ENCODE data around the gene DENND5A.
"Not testable (repeated sequence)": the region's sequence is repeated elsewhere in the genome, so short reads cannot be mapped to it uniquely, and the experiment has no call there.

DENND5A gene

DNA sequence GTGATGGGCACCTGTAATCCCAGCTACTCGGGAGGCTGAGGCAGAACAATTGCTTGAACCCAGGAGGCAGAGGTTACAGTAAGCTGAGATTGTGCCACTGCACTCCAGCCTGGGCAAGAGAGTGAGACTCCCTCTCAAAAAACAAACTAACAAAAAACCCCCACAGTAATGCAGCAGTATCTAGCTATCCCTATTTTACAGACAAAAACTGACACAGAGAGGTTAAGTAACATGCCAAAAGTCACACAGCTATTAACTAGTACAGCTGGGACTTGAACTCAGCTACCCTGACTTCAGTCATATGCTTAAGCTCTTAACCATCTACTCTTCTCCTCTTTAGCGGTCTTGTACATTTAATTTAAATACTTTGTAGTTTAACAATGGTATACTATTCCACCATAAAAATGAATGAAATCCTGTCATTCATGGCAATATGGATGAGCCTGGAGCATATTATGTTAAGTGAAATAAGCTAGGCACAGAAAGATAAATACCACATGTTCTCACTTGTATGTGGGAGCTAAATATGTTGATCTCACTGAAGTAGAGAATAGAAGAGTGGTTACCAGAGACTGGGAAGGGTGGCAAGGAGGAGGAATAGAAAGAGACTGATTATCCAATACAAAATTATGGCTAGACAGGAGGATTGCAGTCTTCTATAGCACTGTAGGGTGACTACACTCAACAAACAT, 82.8 kb downstream of the DENND5A start:
- H3K27me3 ChIP-seq, result no peaks in the 10 kb centered on the region
- H3K36me3 ChIP-seq, result peaks cover 76% of the 10 kb centered on the region
- no peaks in the 10 kb centered on the region for H3K9me3 ChIP-seq
- H3K4me3 ChIP-seq, result no peak overlapping the region
- H4K20me1 ChIP-seq, result no peaks in the 10 kb centered on the region
- no peak overlapping the region for H3K27ac ChIP-seq
- no peaks in the 10 kb centered on the region for H3K4me1 ChIP-seq
- no peak overlapping the region for H3K4me2 ChIP-seq
- no peak overlapping the region for H3K9ac ChIP-seq
- no peak for TF ChIP-seq Cebpa-rat (IDR thresholded peaks at IDR 0.05)

DNA sequence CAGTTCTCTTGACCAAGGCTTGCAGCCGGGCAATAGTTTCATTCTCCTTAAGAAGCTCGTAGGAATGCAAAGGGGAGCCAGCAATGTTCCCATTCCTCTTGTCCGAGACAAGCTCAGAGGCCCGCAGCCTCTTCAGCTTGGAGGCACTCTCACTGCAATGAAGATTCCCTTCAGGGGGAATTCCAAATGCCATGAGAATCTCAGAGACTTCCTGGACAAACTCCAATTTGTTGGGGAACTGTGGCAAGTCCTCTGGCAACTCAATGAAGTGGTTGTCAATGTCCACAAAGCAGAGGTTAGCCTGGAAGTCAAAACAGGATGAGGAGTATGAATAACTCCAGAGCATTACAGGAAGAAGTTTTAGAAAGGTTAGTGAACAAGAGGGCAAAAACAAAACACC, 84.4 kb downstream of the DENND5A start:
- TF ChIP-seq Cebpa-rat (IDR thresholded peaks at IDR 0.05), result no peak
- Histone ChIP-seq H3K4me3 (no peak overlapping the region), H3K36me3 (peaks cover 86% of the 10 kb centered on the region), H3K27ac (no peak overlapping the region), H3K4me1 (no peaks in the 10 kb centered on the region), H3K9ac (no peak overlapping the region), H3K27me3 (no peaks in the 10 kb centered on the region), H4K20me1 (no peaks in the 10 kb centered on the region), H3K9me3 (no peaks in the 10 kb centered on the region), H3K4me2 (no peak overlapping the region)

GRCh38 chr11:9179141-9179540, 86.0 kb downstream of the DENND5A start:
- Histone ChIP-seq H3K4me2 (no peak overlapping the region), H4K20me1 (no peaks in the 10 kb centered on the region), H3K27ac (no peak overlapping the region), H3K9ac (no peak overlapping the region), H3K36me3 (peaks cover 77% of the 10 kb centered on the region), H3K27me3 (no peaks in the 10 kb centered on the region), H3K9me3 (no peaks in the 10 kb centered on the region), H3K4me1 (peaks cover 6% of the 10 kb centered on the region), H3K4me3 (no peak overlapping the region)
- no peak for TF ChIP-seq Cebpa-rat (IDR thresholded peaks at IDR 0.05)

GRCh38 chr11:9178716-9179115, 86.4 kb downstream of the DENND5A start:
- H3K4me1 ChIP-seq, result peaks cover 8% of the 10 kb centered on the region
- TF ChIP-seq Cebpa-rat (IDR thresholded peaks at IDR 0.05), result no peak
- no peak overlapping the region for H3K9ac ChIP-seq
- H3K27ac ChIP-seq, result no peak overlapping the region
- H3K36me3 ChIP-seq, result peaks cover 74% of the 10 kb centered on the region
- H3K4me2 ChIP-seq, result no peak overlapping the region
- no peaks in the 10 kb centered on the region for H4K20me1 ChIP-seq
- no peak overlapping the region for H3K4me3 ChIP-seq
- no peaks in the 10 kb centered on the region for H3K27me3 ChIP-seq
- no peaks in the 10 kb centered on the region for H3K9me3 ChIP-seq

GRCh38 chr11:9177438-9178091, 87.6 kb downstream of the DENND5A start:
- Histone ChIP-seq H3K27me3 (no peaks in the 10 kb centered on the region), H3K9ac (no peak overlapping the region), H3K27ac (no peak overlapping the region), H3K4me3 (no peak overlapping the region), H3K36me3 (peaks cover 79% of the 10 kb centered on the region), H3K9me3 (peaks cover 7% of the 10 kb centered on the region), H3K4me2 (no peak overlapping the region), H4K20me1 (no peaks in the 10 kb centered on the region), H3K4me1 (peaks cover 8% of the 10 kb centered on the region)
- TF ChIP-seq Cebpa-rat (IDR thresholded peaks at IDR 0.05), result no peak

- H3K4me1 ChIP-seq, result peaks cover 8% of the 10 kb centered on the region
- H3K36me3 ChIP-seq, result peaks cover 80% of the 10 kb centered on the region
- no peak overlapping the region for H3K4me3 ChIP-seq
- H3K27ac ChIP-seq, result no peak overlapping the region
- TF ChIP-seq Cebpa-rat (IDR thresholded peaks at IDR 0.05), result no peak
- no peaks in the 10 kb centered on the region for H3K27me3 ChIP-seq
- no peaks in the 10 kb centered on the region for H4K20me1 ChIP-seq
- no peak overlapping the region for H3K4me2 ChIP-seq
- H3K9me3 ChIP-seq, result peaks cover 10% of the 10 kb centered on the region
- no peak overlapping the region for H3K9ac ChIP-seq
These were observed 88.6 kb downstream of the DENND5A start for GRCh38 chr11:9176550-9176949.

DNA sequence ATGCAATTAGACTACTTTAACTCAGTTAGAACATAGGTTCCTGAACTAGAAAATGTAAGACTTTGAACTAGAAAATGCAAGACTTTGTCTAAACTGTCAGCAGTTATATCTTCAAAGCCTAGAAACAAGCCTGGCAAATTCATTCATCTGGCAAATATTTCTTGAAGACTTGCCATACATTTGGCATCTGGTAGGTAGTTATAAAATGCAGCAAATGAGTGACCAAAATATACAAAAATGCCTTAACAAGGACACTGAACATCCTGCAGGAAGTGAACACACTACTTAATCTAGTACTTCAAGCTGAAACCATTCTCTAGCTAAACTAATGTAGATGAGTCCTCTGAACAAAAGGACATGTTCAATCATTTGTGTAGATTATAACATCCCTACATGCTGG, 89.0 kb downstream of the DENND5A start:
- H3K9me3 ChIP-seq, result peaks cover 10% of the 10 kb centered on the region
- H3K9ac ChIP-seq, result no peak overlapping the region
- no peak overlapping the region for H3K27ac ChIP-seq
- no peak overlapping the region for H3K4me3 ChIP-seq
- H3K4me2 ChIP-seq, result no peak overlapping the region
- H3K36me3 ChIP-seq, result peaks cover 80% of the 10 kb centered on the region
- no peak for TF ChIP-seq Cebpa-rat (IDR thresholded peaks at IDR 0.05)
- no peaks in the 10 kb centered on the region for H3K27me3 ChIP-seq
- H4K20me1 ChIP-seq, result no peaks in the 10 kb centered on the region
- H3K4me1 ChIP-seq, result peaks cover 8% of the 10 kb centered on the region

DNA sequence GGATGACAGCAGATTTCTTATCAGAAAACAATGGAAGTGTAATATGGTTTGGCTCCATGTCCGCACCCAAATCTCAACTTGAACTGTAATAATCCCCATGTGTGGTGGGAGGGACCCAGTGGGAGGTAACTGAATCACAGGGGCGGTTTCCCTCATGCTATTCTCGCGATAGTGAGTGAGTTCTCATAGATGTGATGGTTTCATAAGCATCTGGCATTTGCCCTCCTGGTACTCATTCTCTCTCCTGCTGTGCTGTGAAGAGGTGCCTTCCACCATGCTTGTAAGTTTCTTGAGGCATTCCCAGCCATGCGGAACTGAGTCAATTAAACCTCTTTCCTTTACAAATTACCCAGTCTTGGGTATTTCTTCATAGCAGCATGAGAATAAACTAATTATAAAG, 92.8 kb downstream of the DENND5A start:
- peaks cover 10% of the 10 kb centered on the region for H3K9me3 ChIP-seq
- no peaks in the 10 kb centered on the region for H4K20me1 ChIP-seq
- H3K36me3 ChIP-seq, result peaks cover 78% of the 10 kb centered on the region
- no peak overlapping the region for H3K9ac ChIP-seq
- no peak overlapping the region for H3K4me3 ChIP-seq
- TF ChIP-seq Cebpa-rat (IDR thresholded peaks at IDR 0.05), result no peak
- peaks cover 8% of the 10 kb centered on the region for H3K4me1 ChIP-seq
- no peak overlapping the region for H3K4me2 ChIP-seq
- H3K27ac ChIP-seq, result no peak overlapping the region
- no peaks in the 10 kb centered on the region for H3K27me3 ChIP-seq

DNA sequence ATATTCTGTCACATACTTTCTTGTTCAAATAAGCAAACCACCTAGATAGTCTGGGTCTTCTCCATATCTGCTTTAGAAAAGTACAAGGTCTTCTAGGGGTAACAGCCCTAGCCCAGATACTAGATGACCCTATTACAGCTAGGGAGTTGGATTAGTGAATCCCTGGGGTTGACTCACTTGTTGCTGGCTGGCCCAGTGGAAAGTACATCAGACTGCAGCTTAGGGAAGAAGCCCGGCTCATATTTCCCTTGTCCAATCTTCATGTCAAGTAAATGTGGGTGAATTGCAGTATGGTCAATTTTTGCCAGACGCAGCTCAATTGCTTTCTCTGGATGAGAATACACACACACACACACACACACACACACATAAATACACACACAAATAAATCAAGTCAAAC, 94.7 kb downstream of the DENND5A start:
- Histone ChIP-seq H3K36me3 (peaks cover 78% of the 10 kb centered on the region), H3K4me2 (no peak overlapping the region), H4K20me1 (no peaks in the 10 kb centered on the region), H3K4me1 (peaks cover 8% of the 10 kb centered on the region), H3K27ac (no peak overlapping the region), H3K9ac (no peak overlapping the region), H3K4me3 (no peak overlapping the region), H3K9me3 (peaks cover 10% of the 10 kb centered on the region), H3K27me3 (no peaks in the 10 kb centered on the region)
- no peak for TF ChIP-seq Cebpa-rat (IDR thresholded peaks at IDR 0.05)

DNA sequence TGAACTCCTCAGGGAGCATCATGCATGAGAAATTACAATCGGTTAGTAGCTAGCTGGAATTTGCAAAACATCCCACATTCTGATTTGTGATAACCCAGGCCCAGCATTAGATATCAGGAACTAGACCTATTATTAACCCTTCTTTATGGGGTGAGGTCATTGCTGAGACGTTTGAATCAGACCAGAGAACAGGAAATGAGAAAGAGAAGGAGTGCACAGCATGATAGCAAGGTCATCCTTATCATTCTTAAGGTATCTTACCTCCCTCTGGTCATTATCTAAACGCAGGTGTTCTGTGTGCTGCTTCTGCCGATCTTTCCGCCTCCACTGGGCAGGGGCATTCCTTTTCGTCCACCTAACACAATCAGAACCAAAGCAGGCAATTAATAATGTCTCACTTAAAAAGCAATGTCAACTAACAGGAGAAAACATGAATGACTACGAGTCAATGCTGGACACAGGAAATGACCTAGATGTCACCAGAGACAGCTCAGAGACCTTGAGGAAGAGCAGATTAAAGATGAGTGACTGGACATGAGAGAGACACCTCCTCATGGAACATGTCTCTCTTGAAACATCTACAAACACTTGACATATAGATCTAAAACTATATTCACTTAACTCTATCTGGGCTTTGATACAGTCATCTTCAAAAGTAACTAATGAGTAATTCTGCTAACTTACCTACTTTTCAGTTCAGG, 95.4 kb downstream of the DENND5A start:
- H3K4me2 ChIP-seq, result no peak overlapping the region
- peaks cover 8% of the 10 kb centered on the region for H3K4me1 ChIP-seq
- TF ChIP-seq Cebpa-rat (IDR thresholded peaks at IDR 0.05), result no peak
- no peaks in the 10 kb centered on the region for H3K27me3 ChIP-seq
- H3K9me3 ChIP-seq, result peaks cover 10% of the 10 kb centered on the region
- H3K4me3 ChIP-seq, result no peak overlapping the region
- no peak overlapping the region for H3K27ac ChIP-seq
- no peak overlapping the region for H3K9ac ChIP-seq
- H3K36me3 ChIP-seq, result peaks cover 86% of the 10 kb centered on the region
- no peaks in the 10 kb centered on the region for H4K20me1 ChIP-seq

- H3K4me3 ChIP-seq, H3K9ac ChIP-seq, H3K27ac ChIP-seq, H3K27me3 ChIP-seq, H3K9me3 ChIP-seq, H4K20me1 ChIP-seq, H3K4me2 ChIP-seq, H3K4me1 ChIP-seq: not testable (repeated sequence)
- H3K36me3 ChIP-seq, result peaks cover 75% of the 10 kb centered on the region
These were observed 103.2 kb downstream of the DENND5A start for GRCh38 chr11:9161991-9162390.

Measured in BLaER1 (cell line).